Neural crest cell (in vitro differentiated cells): ENCODE measurements around the gene MGAT5B. TPM values are rescaled to one million over a fixed set of nuclear protein-coding genes. Genes with fewer than 3 reads are reported as not detected.
"Not testable (repeated sequence)": the region's sequence is repeated elsewhere in the genome, so short reads cannot be mapped to it uniquely, and the experiment has no call there.

Experiments used
- DNase-seq: peaks from one replicate; pipeline ENCODE4 v3.0.0; 2021; ENCODE audit warnings: low read depth, mixed read lengths, low spot score
- H3K27ac Mint-ChIP-seq: one replicate; pipeline ENCODE4 v1.8.0; 2021; ENCODE audit warnings: mild to moderate bottlenecking, mixed read lengths; ENCODE audit not compliant: unreplicated experiment
- H3K27me3 Mint-ChIP-seq: 2 replicates; pipeline ENCODE4 v1.8.0; 2021; ENCODE audit warnings: low read depth, mild to moderate bottlenecking, mixed read lengths
- H3K36me3 Mint-ChIP-seq: 2 replicates; pipeline ENCODE4 v1.8.0; 2021; ENCODE audit warnings: low read depth, mild to moderate bottlenecking, mixed read lengths
- H3K4me1 Mint-ChIP-seq: 2 replicates; pipeline ENCODE4 v1.8.0; 2021; ENCODE audit warnings: mixed read lengths
- H3K4me3 Mint-ChIP-seq: one replicate; pipeline ENCODE4 v1.8.0; 2021; ENCODE audit warnings: mild to moderate bottlenecking, mixed read lengths
- H3K9me3 Mint-ChIP-seq: 2 replicates; pipeline ENCODE4 v1.8.0; 2021; ENCODE audit warnings: mixed read lengths
- total RNA-seq: library from RNA; stranded (reverse); gene quantifications from 2 replicates; pipeline ENCODE4 v1.2.1, GENCODE V29; 2021
- TF ChIP-seq, protein P1 (sequence below): fragments of 200-600 bp; sonication (generic); conservative IDR thresholded peaks from 2 replicates; pipeline ENCODE4 v1.5.0; 2021; ENCODE audit warnings: antibody characterized with exemption, mild to moderate bottlenecking

Gene MGAT5B
- total RNA-seq, 1 donor from 2014 or later: 14.6 TPM

DNA sequence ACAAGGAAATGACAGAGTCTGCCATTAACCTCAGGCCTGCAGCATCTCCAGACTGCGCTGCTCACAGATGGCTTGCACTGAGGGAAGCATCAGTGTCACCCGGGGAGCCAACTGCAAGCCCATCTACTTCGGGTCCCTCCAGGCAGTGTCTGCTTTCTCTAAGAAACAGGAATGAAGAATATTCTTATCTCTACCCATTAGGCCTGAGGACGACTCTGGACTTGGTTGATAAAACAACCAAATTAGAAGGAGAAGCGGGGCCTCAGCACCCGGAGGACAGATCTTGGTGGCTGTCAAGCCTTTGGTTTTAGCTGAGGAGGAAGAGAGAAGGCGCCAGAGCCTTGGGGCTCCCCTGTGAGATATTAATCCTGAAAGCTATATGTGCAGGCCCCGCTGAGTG lies 19.5 kb upstream of the MGAT5B start:
- Mint-ChIP-seq H3K36me3 (no peaks in the 10 kb centered on the region), H3K9me3 (no peaks in the 10 kb centered on the region), H3K4me1 (peaks cover 8% of the 10 kb centered on the region), H3K4me3 (no peak overlapping the region), H3K27me3 (peaks cover 12% of the 10 kb centered on the region), H3K27ac (no peak overlapping the region)
- TF ChIP-seq, protein P1, sequence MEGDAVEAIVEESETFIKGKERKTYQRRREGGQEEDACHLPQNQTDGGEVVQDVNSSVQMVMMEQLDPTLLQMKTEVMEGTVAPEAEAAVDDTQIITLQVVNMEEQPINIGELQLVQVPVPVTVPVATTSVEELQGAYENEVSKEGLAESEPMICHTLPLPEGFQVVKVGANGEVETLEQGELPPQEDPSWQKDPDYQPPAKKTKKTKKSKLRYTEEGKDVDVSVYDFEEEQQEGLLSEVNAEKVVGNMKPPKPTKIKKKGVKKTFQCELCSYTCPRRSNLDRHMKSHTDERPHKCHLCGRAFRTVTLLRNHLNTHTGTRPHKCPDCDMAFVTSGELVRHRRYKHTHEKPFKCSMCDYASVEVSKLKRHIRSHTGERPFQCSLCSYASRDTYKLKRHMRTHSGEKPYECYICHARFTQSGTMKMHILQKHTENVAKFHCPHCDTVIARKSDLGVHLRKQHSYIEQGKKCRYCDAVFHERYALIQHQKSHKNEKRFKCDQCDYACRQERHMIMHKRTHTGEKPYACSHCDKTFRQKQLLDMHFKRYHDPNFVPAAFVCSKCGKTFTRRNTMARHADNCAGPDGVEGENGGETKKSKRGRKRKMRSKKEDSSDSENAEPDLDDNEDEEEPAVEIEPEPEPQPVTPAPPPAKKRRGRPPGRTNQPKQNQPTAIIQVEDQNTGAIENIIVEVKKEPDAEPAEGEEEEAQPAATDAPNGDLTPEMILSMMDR: no peak
- no peak for DNase-seq

DNA sequence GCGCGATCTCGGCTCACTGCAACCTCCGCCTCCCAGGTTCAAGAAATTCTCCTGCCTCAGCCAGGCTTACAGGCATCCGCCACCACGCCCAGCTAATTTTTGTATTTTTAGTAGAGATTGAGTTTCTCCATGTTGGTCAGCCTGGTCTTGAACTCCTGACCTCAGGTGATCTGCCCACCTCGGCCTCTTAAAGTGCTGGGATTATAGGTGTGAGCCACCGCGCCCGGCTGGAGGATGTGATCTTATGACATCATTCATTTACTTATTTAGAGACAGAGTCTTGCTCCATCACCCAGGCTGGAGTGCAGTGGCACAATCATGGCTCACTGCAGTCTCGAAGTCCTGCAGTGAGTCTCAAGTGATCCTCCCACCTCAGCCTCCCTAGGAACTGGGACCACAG lies 19.0 kb upstream of the MGAT5B start:
- H3K4me1 Mint-ChIP-seq, H3K4me3 Mint-ChIP-seq: not testable (repeated sequence)

DNA sequence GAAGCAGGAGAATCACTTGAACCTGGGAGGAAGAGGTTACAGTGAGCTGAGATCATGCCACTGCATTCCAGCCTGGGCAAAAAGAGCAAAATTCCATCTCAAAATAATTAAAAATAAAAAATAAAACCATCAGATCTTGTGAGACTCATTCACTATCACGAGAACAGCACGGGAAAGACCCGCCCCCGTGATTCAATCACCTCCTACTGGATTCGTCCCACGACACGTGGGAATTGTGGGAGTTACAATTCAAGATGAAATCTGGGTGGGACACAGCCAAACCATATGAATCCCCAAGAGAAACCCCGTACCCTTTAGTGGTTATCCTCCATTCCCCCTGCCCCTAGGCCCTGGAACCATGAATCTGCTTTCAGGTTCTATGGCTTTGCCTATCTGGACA lies 15.4 kb upstream of the MGAT5B start:
- Mint-ChIP-seq H3K36me3 (no peaks in the 10 kb centered on the region), H3K9me3 (no peaks in the 10 kb centered on the region), H3K27ac (no peak overlapping the region), H3K4me1 (no peaks in the 10 kb centered on the region), H3K27me3 (peaks cover 3% of the 10 kb centered on the region), H3K4me3 (no peak overlapping the region)
- no peak for DNase-seq
- TF ChIP-seq, protein P1: no peak

More for the DNA sequence above, 19.0 kb upstream of the MGAT5B start:
- H3K36me3 Mint-ChIP-seq, H3K9me3 Mint-ChIP-seq, H3K27ac Mint-ChIP-seq, DNase-seq: not testable (repeated sequence)
- peaks cover 11% of the 10 kb centered on the region for H3K27me3 Mint-ChIP-seq

DNA sequence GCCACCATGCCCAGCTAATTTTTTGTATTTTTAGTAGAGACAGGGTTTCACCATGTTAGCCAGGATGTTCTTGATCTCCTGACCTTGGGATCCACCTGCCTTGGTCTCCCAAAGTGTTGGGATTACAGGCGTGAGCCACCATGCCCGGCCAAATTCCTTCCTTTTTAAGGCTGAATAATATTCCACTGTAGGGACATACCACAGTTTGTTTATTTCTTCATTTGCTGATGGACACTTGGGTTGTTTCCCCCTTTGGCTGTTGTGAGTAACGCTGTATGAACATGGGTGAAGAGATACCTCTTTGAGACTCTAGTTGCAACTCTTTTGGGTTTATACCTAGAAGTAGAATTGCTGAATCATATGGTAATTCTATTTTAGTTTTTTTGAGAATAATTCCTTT lies 13.1 kb upstream of the MGAT5B start:
- peaks cover 3% of the 10 kb centered on the region for H3K27me3 Mint-ChIP-seq
- no peak overlapping the region for H3K27ac Mint-ChIP-seq
- H3K4me3 Mint-ChIP-seq: no peak overlapping the region

DNA sequence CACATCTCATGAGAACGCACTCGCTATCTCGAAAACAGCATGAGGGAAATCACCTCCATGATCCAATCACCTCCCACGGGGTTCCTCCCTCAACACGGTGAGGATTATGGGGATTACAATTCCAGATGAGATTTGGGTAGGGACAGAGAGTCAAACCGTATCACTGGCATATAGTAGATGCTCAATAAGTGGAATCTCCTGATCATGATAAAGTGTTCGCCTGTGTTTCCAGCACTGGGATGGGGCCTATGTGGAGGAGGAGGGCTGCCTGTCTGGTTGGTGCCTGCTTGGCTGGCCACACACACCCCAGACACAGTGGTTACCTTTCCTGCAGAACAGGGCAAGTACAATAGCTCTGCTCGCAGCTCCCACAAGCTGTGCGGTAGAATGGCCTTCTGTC lies 6.1 kb upstream of the MGAT5B start:
- peaks cover 3% of the 10 kb centered on the region for H3K27me3 Mint-ChIP-seq
- TF ChIP-seq, protein P1: no peak
- no peaks in the 10 kb centered on the region for H3K9me3 Mint-ChIP-seq
- no peak overlapping the region for H3K27ac Mint-ChIP-seq
- DNase-seq: no peak
- H3K36me3 Mint-ChIP-seq: no peaks in the 10 kb centered on the region
- H3K4me1 Mint-ChIP-seq: peaks cover 2% of the 10 kb centered on the region
- no peak overlapping the region for H3K4me3 Mint-ChIP-seq

More for the DNA sequence above, 13.1 kb upstream of the MGAT5B start:
- no peaks in the 10 kb centered on the region for H3K9me3 Mint-ChIP-seq
- no peaks in the 10 kb centered on the region for H3K36me3 Mint-ChIP-seq
- no peaks in the 10 kb centered on the region for H3K4me1 Mint-ChIP-seq
- TF ChIP-seq, protein P1: no peak
- no peak for DNase-seq

DNA sequence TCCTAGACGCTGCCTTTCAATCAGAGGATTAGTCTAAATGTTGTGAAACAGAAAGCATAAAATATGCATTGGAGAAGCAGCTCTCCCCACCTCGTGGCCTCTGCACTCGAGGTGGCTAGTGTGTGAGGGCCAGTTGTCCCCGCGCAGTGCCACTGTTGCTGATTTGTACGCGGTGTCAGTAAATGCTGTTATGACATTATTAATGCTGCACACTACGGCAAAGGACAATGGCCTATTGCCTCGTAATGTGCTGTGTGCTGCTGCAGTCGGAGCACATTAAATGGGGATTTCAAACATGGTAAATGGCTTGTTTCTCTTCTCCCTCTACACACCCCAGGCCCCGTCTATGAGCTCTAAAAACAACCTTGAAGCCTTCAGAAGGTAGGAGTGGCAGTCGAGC lies 5.7 kb upstream of the MGAT5B start:
- Mint-ChIP-seq H3K4me1 (peaks cover 6% of the 10 kb centered on the region), H3K9me3 (no peaks in the 10 kb centered on the region), H3K36me3 (no peaks in the 10 kb centered on the region), H3K4me3 (no peak overlapping the region), H3K27me3 (peaks cover 4% of the 10 kb centered on the region), H3K27ac (no peak overlapping the region)
- DNase-seq: no peak
- TF ChIP-seq, protein P1: no peak
